Mesodermal cell (in vitro differentiated cells): ENCODE measurements around the gene THEM4.

ENCODE experiments used
- H3K27ac ChIP-seq: 2 replicates; pipeline ENCODE4 v1.7.0; 2013; ENCODE audit warnings: mild to moderate bottlenecking, low read depth, low read length, moderate library complexity; ENCODE audit not compliant: severe bottlenecking
- H3K36me3 ChIP-seq: 2 replicates; pipeline ENCODE4 v1.7.1; 2013; ENCODE audit warnings: mild to moderate bottlenecking, low read length, moderate library complexity; ENCODE audit not compliant: control insufficient read depth, insufficient read depth
- H3K4me1 ChIP-seq: one replicate; pipeline ENCODE4 v1.7.1; 2013; ENCODE audit warnings: mild to moderate bottlenecking, low read length; ENCODE audit not compliant: insufficient read depth, control insufficient read depth, poor library complexity, severe bottlenecking
- H3K4me3 ChIP-seq: 2 replicates; pipeline ENCODE4 v1.7.0; 2013; ENCODE audit warnings: low read length, control low read depth, mild to moderate bottlenecking; ENCODE audit not compliant: insufficient read depth, poor library complexity, severe bottlenecking; ENCODE audit errors: extremely low read depth
- H3K9me3 ChIP-seq: 2 replicates; pipeline ENCODE4 v1.7.1; 2013; ENCODE audit warnings: mild to moderate bottlenecking, low read length, moderate library complexity; ENCODE audit not compliant: control insufficient read depth
- WGBS, 2 experiments: methylation state at CpG; one replicate each; pipeline ENCODE4 v1.1.5; 2013; ENCODE audit warnings: missing lambda C conversion rate in 2 of 2; ENCODE audit not compliant: insufficient coverage in 2 of 2; 5-methylcytosine and 5-hydroxymethylcytosine counted together

THEM4 gene

DNA sequence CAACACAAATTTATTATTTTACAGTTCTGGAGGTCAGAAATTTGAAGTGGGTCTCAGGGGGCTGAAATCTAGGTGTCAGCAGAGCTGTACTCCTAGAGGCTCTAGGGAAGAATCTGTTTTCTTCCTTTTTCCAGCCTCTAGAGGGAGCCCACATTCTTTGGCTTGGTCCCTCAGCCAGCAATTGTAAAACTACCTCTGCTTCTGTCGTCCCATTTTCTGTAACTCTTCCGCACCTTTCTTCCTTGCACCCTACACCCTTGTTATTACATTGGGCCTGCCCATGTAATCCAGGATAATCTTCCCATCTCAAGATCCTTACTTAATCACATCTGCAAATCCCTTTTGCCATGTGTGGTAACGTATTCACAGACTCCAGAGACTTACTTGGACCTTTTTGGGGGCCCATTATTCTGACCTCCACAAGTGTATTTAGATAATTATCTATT lies 24.8 kb upstream of the THEM4 start:
- no peak overlapping the region for H3K4me3 ChIP-seq
- no peaks in the 10 kb centered on the region for H3K9me3 ChIP-seq
- no peaks in the 10 kb centered on the region for H3K36me3 ChIP-seq
- peaks cover 11% of the 10 kb centered on the region for H3K4me1 ChIP-seq
- 24 to 35% methylated on average over 2 of the region's 3 CpGs for WGBS, 2 experiments
- no peak overlapping the region for H3K27ac ChIP-seq

DNA sequence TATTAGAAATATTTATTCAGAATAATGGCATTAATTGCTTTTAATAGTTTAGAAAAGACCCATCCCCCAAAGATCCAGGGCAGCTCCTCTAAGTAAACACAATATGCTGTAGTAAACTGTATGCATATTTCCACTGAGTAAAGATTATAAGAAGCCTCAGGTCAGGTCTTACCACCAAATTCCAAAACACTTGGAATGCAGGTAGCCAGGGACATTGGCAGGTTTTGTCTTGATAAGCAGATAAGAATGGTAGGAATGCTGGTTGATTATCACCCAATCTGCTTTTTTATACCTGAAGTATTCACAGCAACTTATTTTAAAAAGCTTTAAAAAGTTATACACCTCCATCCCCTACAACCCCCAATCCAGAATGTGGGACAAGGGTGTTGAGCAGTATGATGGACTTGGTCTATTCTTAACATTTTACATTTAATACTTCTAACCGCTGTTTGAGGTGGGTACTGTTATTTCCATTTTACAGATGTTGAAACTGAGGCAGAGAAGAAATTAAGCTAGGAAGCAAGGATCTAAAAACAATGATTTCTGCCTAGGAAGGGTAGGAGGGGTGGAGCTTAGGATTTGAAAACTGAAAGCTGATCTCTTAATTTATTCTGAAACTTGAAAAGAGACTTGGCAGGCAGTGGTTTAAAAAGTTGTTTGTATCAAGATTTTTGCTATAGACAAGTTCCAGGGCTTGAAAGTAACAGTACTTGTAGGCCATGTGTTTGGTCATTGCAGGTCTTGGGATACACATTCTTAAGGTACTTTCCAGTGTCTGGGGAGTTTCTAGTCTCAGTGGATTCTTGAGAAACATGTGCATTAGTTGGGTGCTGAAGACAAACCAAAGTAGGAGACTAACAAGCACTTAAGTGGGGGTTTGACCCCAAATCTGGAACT lies 15.6 kb upstream of the THEM4 start:
- no peaks in the 10 kb centered on the region for H3K36me3 ChIP-seq
- no peak overlapping the region for H3K4me3 ChIP-seq
- H3K4me1 ChIP-seq = no peaks in the 10 kb centered on the region
- no peak overlapping the region for H3K27ac ChIP-seq
- WGBS, 2 experiments = 100% methylated on average over 1 of the region's 1 CpG; no CpG with 5 or more reads in 1 of the 2 experiments
- no peaks in the 10 kb centered on the region for H3K9me3 ChIP-seq

DNA sequence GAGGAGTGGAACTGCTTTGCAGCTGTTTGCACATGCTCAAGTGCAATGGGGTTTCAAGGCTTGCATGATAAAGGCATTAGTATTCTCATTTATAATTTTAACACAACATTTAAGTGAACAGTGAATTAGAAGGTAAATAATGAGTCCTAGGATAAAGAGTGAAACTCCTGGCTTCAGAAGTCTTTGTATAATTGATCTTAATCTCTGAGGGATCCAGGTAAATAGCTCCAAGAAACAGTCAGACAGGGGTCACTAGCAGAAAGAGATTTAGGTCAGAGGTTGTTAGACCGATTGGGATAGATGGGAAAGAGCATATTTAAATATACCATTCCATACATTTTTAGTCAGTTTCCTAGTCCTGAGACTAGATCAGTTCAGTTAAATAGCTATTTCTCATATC lies 14.1 kb upstream of the THEM4 start:
- Histone ChIP-seq H3K4me3 (no peak overlapping the region), H3K9me3 (no peaks in the 10 kb centered on the region), H3K36me3 (no peaks in the 10 kb centered on the region), H3K27ac (no peak overlapping the region), H3K4me1 (no peaks in the 10 kb centered on the region)
- WGBS, 2 experiments = no CpG with 5 or more reads among the region's 1 CpG

DNA sequence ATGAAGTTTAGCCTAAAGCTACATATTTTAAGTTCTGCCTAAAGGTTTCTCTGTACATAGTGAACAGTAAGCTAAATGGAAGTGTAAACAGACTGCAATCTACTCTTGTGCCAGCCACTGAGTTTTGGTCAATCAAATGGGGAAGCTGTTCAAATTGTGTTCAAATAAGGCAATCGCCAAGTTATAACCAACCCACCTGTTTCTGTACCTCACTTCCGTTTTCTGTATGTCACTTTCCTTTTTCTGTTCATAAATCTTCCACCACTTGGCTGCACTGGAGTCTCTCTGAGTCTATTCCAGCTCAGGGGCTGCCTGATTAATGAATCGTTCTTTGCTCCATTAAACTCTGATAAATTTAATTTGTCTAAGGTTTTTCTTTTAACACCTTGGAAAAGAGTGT lies 10.8 kb upstream of the THEM4 start:
- no peak overlapping the region for H3K4me3 ChIP-seq
- H3K4me1 ChIP-seq = no peaks in the 10 kb centered on the region
- no peaks in the 10 kb centered on the region for H3K9me3 ChIP-seq
- H3K36me3 ChIP-seq = no peaks in the 10 kb centered on the region
- no peak overlapping the region for H3K27ac ChIP-seq
- 88% methylated on average over 2 of the region's 3 CpGs; no CpG with 5 or more reads in 1 of the 2 experiments for WGBS, 2 experiments

DNA sequence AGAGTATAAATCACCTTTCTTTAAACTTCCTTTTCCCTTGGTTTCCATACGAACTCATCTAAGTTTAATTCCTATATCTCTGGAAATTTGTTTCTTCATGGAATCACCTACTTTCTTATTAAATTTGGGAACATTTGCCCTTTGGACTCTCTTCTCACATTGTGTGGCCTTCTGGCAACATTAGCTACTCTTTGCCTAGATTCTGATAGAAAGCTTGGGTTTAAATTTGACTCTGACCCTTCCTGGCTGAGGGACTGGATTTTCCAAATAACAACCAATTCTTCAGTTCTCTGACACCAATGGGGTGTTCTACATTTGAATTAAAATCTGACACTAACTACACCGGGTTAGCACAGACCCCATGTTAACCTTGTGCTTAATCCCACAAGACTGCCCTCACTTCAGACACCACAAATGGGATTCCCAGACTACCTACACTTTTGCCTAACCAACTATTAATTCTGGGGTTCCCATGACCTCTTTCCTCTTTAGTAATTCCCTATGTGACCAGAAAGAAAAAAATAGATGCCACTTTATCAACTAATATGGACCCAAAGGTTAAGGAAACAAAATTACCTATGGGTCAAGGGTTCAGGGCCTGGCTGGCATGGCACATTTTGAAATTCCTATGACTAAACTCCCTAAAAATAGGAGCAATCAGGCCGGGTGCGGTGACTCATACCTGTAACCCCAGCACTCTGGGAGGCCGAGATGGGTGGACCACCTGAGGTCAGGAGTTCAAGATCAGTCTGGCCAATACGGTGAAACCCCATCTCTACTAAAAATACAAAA lies 9.7 kb upstream of the THEM4 start:
- Histone ChIP-seq H3K27ac (no peak overlapping the region), H3K4me3 (no peak overlapping the region), H3K9me3 (no peaks in the 10 kb centered on the region), H3K36me3 (no peaks in the 10 kb centered on the region), H3K4me1 (no peaks in the 10 kb centered on the region)
- whole genome bisulfite sequencing, 2 experiments = 88 to 91% methylated on average over 2 to 3 of the region's 6 CpGs

DNA sequence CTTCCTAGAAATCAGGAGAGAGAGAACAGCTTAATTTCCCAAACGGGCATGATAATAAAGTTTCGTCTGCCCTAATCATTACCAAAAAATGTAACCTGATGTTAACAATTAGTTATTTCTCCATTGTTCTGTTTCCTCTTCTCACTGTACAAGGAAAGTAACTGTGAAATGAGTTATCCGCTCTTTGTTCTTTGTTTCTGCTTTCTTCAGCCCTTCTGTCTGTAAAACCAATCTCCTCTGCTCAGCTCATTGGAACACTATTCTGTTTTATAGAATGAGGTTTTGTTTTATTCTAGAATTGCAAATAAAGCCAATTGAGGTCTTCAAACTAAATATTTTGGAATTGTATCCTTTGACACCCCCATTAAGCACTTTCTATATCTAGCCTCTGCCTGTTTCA lies 8.8 kb upstream of the THEM4 start:
- Histone ChIP-seq H3K4me3 (no peak overlapping the region), H3K4me1 (no peaks in the 10 kb centered on the region)
- WGBS, 2 experiments = 100% methylated on average over 1 of the region's 3 CpGs; no CpG with 5 or more reads in 1 of the 2 experiments

DNA sequence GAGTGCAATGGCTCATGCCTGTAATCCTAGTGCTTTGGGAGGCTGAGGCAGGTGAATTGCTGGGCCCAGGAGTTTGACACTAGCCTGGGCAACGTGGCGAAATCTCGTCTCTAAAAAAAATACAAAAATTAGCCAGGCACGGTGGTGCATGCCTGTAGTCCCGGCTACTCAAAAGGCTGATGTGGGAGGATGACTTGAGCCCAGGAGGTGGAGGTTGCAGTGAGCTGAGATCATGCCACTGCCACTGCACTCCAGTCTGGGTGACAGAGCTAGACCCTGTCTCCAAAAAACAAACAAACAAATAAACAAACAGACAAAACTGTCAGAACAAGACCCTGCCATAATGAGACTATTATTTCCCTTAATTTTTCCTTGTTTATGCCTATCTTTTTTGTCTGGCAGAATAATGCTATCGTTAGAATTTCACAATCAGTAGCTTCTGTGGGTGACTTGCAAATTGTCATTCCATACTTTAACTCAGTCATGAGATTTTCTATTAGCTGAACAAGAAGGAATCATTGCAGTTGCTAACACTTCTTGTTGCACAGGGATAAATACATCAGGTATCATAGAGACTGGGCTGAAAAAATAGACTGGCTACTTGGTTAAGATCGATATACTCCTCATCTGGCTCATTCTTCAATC lies 7.5 kb upstream of the THEM4 start:
- H3K9me3 ChIP-seq = peaks cover 3% of the 10 kb centered on the region
- WGBS, 2 experiments = 82 to 87% methylated on average over 5 to 6 of the region's 7 CpGs
- H3K4me1 ChIP-seq = no peaks in the 10 kb centered on the region
- no peaks in the 10 kb centered on the region for H3K36me3 ChIP-seq
- H3K27ac ChIP-seq = no peak overlapping the region
- H3K4me3 ChIP-seq = no peak overlapping the region

More for the DNA sequence above, 8.8 kb upstream of the THEM4 start:
- H3K9me3 ChIP-seq = no peaks in the 10 kb centered on the region
- H3K27ac ChIP-seq = no peak overlapping the region
- no peaks in the 10 kb centered on the region for H3K36me3 ChIP-seq

DNA sequence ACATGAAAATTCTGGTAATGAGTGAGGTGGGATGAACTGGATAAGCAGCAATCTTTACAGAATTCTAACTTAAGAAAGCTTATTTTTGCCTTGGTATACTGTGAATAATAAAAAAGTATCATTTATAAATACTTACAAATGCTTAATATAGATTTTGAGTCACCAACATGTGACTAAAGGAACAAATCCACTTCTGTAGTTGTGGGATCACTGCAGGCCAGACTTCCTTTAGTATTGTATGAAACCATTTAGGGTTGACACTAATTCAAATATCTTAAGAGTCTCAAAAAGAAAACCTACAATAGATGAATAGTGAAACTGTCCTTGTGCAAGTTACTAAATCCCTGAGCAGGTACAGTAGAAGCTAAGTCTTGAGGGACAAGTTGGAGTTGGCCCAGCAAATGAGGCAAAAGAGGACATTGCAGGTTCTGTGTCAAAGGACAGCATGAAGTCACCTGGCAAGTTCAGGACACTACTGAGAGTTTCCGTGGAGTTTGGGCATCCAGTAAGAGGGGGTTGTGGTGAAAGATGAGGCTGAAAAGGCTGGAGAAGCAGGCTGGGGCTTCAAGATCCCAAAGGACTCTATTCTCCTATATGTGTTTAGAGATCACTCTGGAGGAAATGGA lies 5.9 kb upstream of the THEM4 start:
- 63 to 67% methylated on average over 1 of the region's 1 CpG for WGBS, 2 experiments
- H3K36me3 ChIP-seq = no peaks in the 10 kb centered on the region
- H3K4me3 ChIP-seq = no peak overlapping the region
- H3K9me3 ChIP-seq = peaks cover 3% of the 10 kb centered on the region
- no peak overlapping the region for H3K27ac ChIP-seq
- no peaks in the 10 kb centered on the region for H3K4me1 ChIP-seq

DNA sequence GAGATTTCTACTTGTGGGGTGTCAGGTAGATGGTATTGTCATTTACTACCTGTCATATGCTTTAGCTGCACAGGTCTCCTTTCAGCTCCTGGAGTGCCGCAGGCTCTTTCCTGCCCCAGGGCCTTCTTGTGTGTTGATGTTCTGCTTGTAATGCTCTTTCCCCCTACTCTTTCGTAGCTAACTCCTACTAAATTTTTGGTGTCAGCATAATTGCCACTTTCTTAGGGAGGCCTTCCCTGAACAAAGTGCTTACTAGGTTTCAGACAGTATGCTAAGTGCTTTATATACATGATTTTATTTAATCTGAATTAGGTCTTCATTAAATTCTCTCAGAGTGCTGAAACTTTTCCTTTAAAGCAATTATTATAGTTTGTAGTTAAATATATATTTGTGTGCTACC lies 4.8 kb upstream of the THEM4 start:
- no peak overlapping the region for H3K4me3 ChIP-seq
- WGBS, 2 experiments = 100% methylated on average over 1 of the region's 2 CpGs; no CpG with 5 or more reads in 1 of the 2 experiments
- peaks cover 3% of the 10 kb centered on the region for H3K9me3 ChIP-seq
- H3K36me3 ChIP-seq = no peaks in the 10 kb centered on the region
- H3K4me1 ChIP-seq = no peaks in the 10 kb centered on the region
- H3K27ac ChIP-seq = no peak overlapping the region

DNA sequence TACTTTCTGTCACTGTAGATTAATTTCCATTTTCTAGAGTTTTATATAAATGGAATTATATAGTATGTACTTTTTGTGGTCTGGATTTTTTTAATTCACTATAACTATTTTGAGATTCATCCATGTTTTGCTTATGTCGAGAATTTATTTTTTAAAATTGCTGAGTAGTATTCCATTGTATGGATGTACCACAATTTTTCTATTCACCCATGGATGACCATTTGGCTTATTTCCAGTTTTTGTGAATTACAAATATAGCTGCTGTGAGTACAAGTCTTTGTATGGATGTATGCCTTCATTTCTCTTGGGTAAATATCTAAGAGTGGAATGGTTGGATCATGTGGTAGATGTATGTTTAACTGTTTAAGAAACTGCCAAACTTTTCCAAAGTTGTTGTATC lies 3.7 kb upstream of the THEM4 start:
- no peak overlapping the region for H3K27ac ChIP-seq

More for the DNA sequence above, 3.7 kb upstream of the THEM4 start:
- Histone ChIP-seq H3K4me1 (no peaks in the 10 kb centered on the region), H3K36me3 (peaks cover 1% of the 10 kb centered on the region), H3K9me3 (peaks cover 9% of the 10 kb centered on the region), H3K4me3 (no peak overlapping the region)
- 80% methylated on average over 1 of the region's 1 CpG; no CpG with 5 or more reads in 1 of the 2 experiments for WGBS, 2 experiments
